T-helper 2 cell (primary cell): ENCODE measurements around the gene LNX1.

Source experiments
- DNase-seq, 5 experiments: peaks; one replicate each; pipeline versions ENCODE4 v3.0.0 to v3.0.0-alpha.2; 2012 to 2022

Gene LNX1

DNA sequence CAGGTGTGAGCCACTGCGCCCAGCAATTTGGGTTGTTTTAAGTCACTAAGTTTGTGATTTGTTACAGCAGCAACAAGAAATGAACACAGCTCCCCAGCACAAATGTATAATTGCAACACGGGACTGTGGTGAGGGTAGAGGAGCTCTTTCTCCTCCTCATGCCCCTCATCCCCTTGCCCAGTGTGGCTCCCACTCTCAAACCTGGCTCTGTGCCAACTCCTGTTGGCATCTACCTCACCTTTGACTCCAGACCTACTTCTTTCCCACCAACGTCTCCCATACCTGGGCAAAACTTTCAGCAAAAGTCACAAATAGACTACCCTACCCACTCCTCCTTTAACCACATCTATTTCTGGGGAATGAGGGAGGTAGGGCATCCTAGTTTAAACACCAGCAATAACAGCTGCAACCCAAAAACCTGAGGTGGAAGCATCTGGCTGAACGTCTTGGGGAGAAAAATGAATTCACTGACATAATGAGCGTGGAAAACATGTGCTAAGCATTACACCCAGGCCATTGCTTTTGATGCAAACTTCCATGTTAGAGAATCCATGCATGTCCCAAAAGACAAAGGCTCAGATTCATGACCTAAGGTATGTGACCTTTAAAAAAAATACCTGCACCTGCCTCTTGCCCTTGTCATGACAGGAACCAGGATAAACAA, 19.2 kb downstream of the LNX1 start:
- no peak for DNase-seq

DNA sequence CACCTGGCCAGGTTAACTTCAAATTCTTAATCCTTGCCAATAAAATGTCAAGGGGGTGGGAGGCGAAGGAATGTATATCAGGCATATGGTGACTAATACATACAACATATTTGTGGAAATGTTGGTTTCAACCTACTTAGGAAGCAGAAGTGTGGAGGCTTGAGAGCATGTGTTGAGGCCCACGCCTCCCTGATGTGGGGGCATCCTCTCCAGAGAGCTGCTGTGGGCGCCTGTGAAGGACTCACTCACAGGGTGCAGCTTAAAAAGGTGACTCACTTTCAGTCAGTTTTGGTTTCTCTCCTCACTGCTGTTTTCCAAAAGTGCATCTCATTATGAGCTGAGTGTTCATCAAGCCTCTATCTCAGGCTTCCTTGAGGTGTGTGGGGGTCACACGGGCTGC, 27.5 kb downstream of the LNX1 start:
- no peak for DNase-seq

DNA sequence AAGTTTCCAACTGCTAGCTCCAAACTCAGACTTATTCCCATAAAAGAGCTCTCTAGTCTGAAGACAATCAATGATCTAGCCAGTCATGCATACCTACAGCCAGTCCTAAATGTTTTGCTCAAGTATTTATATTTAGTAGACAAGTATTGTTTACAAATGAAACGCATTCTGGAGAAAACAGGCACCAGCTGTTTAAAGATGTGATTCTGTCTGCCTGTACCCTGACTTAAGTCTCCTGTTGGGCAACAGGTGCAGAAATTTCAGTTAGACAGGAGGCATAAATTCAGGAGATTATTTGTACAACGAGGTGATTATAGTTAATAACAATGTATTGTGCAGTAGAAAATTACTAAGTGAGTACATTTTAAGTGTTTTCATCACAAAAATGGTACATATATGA, 28.9 kb downstream of the LNX1 start:
- no peak for DNase-seq

DNA sequence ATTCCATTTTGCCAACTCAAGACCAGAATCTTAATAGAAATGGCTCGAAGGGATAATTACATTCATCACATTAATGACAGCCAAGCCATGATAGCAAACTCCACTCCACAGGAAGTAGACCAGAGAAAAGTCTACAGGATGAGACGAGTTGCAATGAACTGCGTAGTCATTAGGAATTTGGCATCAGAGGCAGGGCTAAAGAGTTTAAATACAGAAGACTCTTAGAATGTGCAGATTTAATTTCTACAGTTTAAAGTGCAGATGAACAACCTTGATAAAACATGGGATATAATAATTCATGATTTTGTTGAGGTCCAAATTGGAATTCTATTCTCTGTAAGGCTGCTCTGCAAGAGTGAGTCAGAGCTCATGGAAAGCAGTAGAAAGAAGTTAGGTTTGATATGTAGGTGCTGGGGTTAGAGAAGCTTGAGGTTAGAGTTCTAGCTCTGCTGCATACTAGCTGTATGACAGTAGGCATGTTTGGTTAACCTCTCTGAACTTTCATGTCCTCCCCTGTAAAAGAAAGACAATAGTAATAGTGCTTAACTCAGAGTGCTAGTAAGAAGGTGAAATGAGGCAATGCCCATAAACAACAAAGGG, 32.2 kb downstream of the LNX1 start:
- DNase-seq, result no peak

DNA sequence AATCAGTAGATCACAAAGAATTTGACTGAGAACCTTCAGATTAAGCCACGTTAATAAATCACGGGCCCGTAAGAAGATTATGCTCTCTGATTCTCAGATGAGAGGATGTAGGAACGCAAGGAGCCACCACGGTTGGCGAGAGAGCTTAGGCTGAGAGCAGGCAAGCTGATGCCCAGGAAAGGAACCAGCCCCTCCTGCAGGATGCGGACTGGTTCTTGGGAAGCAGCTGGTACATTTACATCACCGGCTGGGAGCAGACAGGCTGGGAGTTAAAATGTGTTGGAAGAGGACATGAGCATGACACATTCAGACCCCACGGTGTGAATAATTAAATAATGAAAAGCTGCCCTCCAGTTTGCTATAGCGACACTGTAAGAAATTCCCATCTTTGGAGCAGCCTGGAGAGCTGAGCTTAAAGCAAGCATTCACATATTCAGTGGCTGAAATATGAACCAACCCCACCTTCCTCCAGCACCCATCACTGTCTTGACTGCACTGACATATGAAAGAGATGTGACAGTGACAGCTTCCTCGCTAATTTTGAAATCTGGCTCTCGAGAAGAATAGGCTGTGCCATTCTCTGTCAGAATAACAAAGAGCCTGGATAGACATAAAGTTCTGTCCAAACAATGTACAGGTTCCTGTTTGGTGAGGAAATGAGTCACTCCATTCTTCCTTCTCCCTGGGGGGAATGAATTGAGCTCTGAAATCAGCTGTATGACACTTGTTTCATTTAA, 33.1 kb downstream of the LNX1 start:
- no peak for DNase-seq

DNA sequence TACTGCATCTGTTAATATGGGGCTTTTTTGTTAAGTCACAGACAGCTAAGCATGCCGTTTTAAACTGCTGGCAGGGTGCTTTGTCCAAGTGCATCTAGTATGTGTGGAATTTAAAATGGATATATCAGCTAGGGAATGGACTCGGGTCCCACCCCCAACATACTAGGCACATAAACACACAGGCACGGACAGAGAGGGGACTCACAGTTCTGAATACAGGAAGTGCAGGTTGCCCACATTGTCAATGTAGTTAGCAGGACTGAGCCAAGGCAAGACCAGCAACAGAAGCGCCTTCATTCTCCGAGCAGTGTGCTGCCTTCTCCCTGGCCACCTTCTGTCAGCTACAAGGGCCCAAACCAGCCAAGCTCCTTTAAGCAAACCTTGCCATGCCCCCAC, 33.6 kb downstream of the LNX1 start:
- DNase-seq, result no peak

DNA sequence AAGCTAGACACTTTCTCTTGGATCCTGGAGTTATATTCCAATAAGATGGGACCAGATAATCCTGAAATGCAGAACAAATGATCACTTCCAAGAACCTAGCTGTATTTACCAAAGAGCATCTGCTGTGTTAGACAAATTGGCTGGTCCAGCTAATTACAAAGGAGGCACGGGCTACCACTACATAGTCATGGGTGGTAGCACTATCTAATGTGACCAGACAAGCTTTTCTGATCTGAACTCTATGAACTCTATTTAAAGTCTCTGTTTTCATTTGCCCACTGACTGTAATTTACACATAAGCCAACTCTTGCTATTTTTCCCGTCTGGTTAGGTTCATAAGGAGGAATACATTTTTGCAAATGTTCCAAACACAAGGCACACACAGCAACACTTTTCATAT, 34.6 kb downstream of the LNX1 start:
- DNase-seq, result no peak

DNA sequence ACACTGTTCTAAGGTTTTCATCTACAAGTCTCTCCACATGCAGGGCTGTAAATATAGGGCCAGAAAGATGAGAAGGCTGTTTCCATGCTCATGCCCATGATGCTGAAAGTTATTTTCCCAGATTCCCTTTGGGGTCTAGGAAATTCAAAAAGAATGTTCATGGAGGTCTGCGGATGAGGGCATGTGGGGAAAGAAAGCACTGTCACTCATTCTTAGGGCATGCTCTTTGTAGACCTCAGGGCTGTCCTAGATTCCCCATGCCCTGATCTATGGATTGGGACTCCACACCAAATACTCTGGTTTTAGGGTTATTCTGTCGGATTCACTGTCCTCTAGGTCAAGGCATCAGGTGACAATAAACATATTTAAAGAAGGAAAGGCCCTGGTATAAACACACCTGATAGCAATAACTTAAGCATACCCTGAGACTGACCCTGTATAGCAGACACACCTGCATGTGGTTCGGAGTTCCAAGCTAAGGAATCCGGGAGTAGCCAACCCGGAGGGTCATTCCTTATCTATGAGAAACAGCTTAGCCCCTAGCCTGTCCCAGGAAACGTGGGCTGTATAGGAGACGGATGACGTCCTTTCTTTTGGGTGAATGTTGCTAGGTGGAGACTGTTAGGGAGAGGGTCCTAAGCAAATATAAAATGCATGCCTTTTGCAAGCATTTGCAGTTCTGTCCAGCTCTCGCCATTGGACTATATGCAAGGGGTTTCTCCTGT, 37.6 kb downstream of the LNX1 start:
- DNase-seq, result no peak

DNA sequence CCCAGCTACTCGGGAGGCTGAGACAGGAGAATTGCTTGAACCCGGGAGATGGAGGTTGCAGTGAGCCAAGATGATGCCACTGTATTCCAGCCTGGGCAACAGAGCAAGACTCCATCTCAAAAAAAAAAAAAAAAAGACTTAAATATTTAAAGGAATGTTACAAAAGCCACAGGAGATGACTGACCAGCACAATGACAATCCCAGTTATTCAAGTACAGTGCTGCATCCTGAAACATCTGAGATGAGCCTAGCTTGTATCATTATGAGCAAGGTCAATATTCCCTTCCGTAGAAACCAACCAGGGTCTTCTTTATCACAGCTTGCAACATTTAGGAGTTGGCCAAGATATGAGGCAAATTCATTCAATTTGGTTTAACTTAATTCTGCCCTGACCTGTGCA, 38.6 kb downstream of the LNX1 start:
- no peak for DNase-seq

DNA sequence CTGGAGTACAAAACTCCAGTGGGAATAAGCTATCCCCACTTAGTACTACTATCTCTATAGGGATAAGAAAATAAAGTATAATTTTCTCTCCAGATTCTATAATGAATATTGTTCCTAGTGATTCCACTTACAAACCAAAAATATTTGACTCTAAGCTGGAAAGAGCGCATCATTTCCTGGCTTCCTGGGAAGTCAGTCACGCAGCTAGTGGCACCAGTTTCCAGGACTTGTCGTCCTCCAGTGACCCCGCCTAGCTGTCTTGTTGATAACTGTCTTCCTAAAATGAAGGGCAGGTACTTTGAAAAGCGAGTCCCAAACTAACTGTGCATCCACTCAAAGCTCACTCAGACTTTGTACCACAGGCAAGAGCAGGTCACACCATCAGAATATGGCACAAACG, 39.3 kb downstream of the LNX1 start:
- DNase-seq, result no peak

DNA sequence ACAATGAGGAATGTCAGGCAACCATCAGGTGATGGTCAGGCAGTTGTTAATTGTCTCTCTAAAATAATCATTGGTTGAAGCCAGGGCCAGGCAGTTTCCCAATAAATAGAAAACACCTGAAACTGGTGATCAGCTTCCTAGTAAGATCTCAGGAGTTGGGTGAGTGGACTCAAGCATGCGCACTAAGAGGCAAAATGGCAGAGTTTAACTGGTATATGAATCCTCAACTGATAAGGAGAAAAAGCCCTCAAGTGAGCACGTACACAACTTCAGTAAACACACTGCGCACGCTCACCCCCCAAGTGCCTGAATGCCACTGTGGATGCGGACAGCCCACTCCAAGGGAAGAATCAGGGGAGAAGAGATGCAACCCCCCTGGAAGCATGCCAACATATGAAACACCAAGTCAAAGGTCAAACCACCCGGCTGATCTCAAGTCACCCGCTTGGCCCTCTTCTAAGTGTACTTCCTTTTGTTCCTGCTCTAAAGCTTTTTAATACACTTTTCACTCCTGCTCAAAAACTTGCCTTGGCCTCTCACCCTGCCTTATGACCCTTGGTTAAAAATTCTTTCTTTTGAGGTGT, 39.9 kb downstream of the LNX1 start:
- DNase-seq, result no peak

DNA sequence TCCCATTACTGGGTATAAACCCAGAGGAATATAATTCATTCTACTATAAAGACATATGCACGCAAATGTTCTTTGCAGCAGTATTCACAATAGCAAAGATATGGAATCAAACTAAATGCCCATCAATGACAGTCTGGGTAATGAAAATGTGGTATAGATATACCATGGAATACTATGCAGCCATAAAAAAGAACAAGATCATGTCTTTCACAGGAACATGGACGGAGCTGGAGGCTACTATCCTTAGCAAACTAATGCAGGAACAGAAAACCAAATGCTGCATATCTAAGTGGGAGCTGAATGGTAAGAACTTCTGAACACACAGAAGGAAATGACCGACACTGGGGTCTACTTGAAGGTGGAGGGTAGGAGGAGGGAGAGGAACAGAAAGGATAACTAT, 42.6 kb downstream of the LNX1 start:
- DNase-seq, result no peak

DNA sequence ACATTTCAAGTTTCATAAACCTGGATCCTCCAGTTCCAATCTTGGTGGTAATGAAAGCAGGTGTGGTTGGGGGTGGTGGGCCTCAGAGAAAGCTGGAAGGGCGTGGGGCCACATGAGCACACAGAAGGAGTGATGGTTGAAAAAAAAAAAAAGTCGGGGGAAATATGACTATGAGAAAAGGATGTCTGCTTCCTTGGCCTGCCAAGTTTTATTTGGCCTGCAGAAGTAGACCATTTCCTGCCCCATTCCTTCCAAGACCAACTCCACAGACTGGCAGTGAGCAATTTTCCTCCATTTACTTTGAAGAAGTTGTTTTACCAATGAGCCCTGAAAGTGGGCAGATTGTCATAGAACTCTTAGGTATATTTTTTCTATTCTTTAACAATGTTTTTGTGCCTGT, 43.3 kb downstream of the LNX1 start:
- no peak for DNase-seq

DNA sequence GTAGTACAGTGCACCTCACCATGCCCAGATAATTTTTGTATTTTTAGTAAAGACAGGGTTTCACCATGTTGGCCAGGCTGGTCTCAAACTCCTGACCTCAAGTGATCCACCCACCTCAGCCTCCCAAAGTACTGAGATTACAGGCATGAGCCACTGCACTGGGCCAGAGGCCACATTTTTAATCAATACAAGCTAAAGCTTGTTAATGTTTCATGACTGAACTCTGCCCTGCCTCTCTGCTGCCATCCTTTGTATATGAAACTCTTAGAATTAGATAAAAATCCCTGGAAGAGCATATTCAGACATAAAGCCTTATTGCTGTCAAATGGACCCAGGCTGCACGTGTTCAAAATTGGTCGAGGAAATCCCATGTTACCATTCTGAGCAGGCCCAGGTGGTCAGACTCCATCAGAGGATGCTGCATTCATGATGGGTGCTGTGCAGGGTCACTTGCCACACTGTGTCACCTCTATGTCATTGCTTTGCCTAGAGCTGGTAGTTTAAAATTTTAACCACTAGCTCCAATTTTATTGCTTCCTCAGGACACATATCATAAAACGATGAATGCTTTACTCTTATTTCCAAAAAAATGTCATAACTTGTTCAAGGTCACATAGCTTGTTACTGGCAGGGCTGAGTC, 45.2 kb downstream of the LNX1 start:
- no peak for DNase-seq

DNA sequence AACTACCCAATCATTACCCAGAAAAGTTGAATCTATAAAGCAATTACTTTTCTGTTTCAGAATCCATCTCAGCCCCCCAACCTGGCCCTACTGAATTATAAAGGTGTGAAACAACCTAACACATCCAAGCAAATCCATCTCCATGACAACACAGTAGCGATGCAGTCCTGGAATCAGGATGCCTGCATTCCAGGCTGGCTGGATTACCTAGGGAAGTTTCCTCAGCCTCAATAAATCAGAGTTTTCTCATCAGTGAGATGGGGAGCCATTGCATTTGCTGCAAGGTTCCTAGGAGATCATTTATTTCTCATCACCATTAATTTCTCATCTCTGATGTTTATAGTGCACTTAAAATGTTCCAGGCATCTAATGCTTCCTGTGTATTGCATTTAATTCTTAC, 46.0 kb downstream of the LNX1 start:
- no peak for DNase-seq

DNA sequence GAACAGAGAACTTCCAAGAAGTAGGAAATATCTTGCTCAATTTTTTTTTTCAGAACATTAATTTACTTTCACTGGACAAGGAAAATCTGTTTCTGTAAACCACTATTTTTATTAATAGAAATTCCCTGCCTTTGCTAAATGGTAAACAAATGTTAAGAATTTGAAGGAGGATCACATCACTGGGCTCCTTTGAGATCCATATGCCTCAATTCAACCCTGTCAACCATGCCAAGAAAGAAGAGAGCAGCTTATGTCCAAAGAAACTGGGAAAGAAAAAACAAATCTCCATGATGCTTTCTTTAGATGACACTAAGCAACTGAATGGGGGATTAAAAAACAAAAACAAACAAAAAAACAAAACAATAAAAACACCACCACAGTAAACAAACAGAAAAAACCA, 47.7 kb downstream of the LNX1 start:
- no peak for DNase-seq

DNA sequence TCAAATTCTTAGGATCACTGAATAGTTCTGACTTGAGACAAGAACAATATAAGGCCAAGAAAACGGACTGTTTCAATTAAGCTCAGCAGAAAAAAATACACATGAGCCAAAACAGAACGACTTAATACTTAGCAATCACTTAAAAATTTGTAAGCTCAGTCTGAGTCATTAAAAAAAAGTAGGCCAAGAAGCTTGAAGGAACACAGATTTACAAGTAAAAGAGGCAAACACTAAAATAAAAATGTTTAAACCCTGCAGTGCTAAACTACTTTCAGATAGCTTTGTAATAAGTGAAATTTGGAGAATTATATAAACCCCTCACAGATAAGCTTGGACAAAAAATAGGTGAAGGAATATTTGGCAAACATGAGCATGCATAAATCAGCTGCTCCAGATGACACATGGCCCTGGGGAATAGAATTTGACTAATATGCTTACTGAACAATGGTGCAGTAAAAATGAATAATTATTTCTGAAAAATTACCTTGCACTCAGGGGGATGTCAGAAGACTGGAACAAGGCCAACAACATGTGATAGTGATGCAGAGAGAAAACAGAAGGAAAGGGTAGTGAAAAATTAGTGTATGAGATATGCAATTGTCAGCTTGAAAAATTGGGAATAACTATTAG, 49.6 kb downstream of the LNX1 start:
- no peak for DNase-seq

DNA sequence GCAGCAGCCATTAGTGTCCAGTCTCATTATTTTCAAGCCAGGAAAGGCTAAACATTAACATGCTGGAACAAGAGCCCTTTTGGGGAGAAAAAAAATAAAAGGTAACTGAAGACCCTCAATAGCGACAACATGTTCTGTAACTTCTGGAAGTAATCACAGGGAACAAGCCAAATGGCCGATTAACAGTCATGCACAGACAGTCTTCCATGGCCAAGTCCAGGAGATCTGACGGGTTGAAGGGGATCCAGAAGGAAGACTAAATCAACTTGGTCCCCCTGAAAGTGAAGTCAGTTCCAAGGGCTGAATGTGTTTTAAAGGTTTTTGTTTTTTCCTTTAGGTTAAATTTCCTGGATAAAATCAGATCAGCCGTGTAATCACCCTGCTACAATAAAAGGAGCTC, 52.5 kb downstream of the LNX1 start:
- DNase-seq, result no peak

DNA sequence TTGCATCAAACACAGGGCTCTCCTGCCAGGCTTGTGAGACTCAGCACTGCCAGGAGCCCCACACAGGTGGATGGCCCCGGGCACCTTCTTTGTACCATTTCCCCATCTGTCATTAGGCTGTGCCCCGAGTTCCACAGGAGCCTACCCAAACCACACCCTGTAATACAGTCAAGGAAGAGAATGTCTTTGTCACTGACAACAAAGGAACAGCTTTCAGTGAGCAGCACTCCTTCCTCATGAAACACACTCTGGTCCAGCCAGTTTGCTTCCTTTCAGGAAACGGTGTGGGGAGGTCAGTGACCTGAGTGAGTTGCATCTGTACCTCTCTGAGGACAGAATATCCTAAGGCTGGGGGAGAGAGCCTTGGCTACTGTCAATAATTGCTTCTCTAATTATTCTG, 53.7 kb downstream of the LNX1 start:
- no peak for DNase-seq

DNA sequence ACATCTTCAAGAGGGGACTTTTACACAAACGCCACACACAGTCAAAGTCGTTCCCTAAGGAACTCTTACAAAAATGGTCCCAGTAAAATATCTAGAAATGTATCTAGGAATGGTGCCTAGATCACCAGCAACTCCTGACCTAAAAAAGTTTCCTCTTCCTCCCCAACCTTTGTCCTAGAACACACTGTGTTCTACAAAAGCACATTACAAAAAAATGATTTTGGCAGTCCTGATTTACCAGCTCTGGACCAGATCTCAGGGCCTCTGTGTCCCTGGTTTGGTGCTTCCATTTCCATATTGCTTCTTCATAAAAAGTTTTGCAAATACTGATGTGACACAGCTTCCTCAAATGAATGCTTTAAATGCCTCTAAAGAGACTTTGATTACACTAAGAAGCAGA, 55.0 kb downstream of the LNX1 start:
- no peak for DNase-seq

DNA sequence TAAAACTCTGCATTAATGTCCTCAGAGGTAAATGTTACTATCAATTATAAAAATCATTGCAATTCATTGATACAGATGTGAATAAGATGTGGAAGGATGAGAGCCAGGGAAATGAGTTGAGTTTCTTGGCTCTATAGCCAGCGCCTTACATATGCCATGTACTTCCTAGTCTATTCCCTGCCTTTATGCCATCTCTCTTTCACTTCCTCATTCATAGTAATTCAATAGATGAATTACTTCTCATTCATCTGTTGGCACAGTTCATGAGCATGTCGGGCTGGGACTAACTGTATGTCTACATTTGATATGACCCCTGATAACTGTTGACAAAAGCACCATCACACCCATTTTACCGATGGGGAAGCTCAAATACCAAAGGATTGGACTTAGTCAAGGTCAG, 55.7 kb downstream of the LNX1 start:
- DNase-seq, result no peak

DNA sequence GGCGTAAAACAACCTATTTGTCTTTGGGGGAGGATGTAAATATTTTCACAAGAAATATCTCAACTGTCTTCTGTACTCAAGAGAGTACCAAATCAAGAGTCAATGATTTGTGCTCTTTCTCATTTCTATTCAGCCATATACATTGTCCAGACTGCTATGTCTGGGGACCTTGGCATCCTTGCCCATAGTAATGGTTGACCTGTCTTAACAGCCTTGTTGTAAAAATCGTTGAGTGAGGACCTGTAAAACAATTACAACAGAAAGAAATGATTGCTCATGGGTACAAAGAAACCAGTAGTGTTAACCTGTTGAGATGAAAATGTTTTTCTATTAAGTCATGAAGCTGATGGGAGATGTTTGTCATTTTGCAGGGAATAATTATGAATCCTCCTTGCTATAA, 56.6 kb downstream of the LNX1 start:
- no peak for DNase-seq
